Jurkat, Clone E6-1 (cell line): ENCODE results near the gene PARP14.

Experiments
- DNase-seq: peaks from one replicate; pipeline ENCODE4 v3.0.0-alpha.2; 2011; ENCODE audit warnings: low read depth, low spot score
- H3K4me3 ChIP-seq: 2 replicates; pipeline ENCODE4 v1.5.1; 2011; ENCODE audit warnings: mild to moderate bottlenecking, low read length, control low read depth, moderate library complexity

The PARP14 gene

GRCh38 chr3:122758877-122759560 lies 78.4 kb downstream of the PARP14 start:
- H3K4me3 ChIP-seq: no peak overlapping the region
- DNase-seq: no peak

GRCh38 chr3:122760453-122761271 lies 80.0 kb downstream of the PARP14 start:
- H3K4me3 ChIP-seq: no peak overlapping the region
- no peak for DNase-seq

GRCh38 chr3:122766430-122766829 lies 85.8 kb downstream of the PARP14 start:
- no peak for DNase-seq

GRCh38 chr3:122767540-122768372 lies 87.1 kb downstream of the PARP14 start:
- no peak overlapping the region for H3K4me3 ChIP-seq
- DNase-seq: no peak

More at GRCh38 chr3:122766430-122766829, 85.8 kb downstream of the PARP14 start:
- no peak overlapping the region for H3K4me3 ChIP-seq

- no peak for DNase-seq
- no peak overlapping the region for H3K4me3 ChIP-seq
Observed at GRCh38 chr3:122770521-122771202, 90.0 kb downstream of the PARP14 start.

GRCh38 chr3:122772827-122773226 lies 92.2 kb downstream of the PARP14 start:
- no peak for DNase-seq
- no peak overlapping the region for H3K4me3 ChIP-seq

GRCh38 chr3:122773944-122774509 lies 93.4 kb downstream of the PARP14 start:
- DNase-seq: no peak
- no peak overlapping the region for H3K4me3 ChIP-seq

GRCh38 chr3:122774564-122774963 lies 93.9 kb downstream of the PARP14 start:
- DNase-seq: no peak
- H3K4me3 ChIP-seq: no peak overlapping the region

GRCh38 chr3:122776675-122777468 lies 96.2 kb downstream of the PARP14 start:
- no peak overlapping the region for H3K4me3 ChIP-seq
- no peak for DNase-seq

- no peak overlapping the region for H3K4me3 ChIP-seq
- DNase-seq: no peak
Observed at GRCh38 chr3:122777563-122777962, 96.9 kb downstream of the PARP14 start.
